ENCODE results near the gene B4GALNT3.

B4GALNT3 gene

GRCh38 chr12:593396-594270, 133.9 kb downstream of the B4GALNT3 start:
- DNase-seq (ENCODE audit: low read depth in 3 of 3) = no peak

- no peak for DNase-seq (ENCODE audit: low read depth in 3 of 3)
Observed at GRCh38 chr12:597926-598568, 138.3 kb downstream of the B4GALNT3 start.

GRCh38 chr12:599756-600155, 140.0 kb downstream of the B4GALNT3 start:
- DNase-seq (ENCODE audit: low read depth in 3 of 3) = no peak

GRCh38 chr12:601976-602699, 142.4 kb downstream of the B4GALNT3 start:
- DNase-seq (ENCODE audit: low read depth in 3 of 3) = no peak

GRCh38 chr12:602700-603068, 142.9 kb downstream of the B4GALNT3 start:
- DNase-seq (ENCODE audit: low read depth in 3 of 3) = no peak

- DNase-seq (ENCODE audit: low read depth in 3 of 3) = no peak
Observed at GRCh38 chr12:604956-605355, 145.2 kb downstream of the B4GALNT3 start.

- DNase-seq (ENCODE audit: low read depth in 3 of 3) = no peak
Observed at GRCh38 chr12:607541-608001, 147.8 kb downstream of the B4GALNT3 start.

- no peak for DNase-seq (ENCODE audit: low read depth in 3 of 3)
Observed at GRCh38 chr12:608413-608812, 148.7 kb downstream of the B4GALNT3 start.

- DNase-seq (ENCODE audit: low read depth in 3 of 3) = no peak
Observed at GRCh38 chr12:608921-609320, 149.2 kb downstream of the B4GALNT3 start.

- DNase-seq (ENCODE audit: low read depth in 3 of 3) = no peak
Observed at GRCh38 chr12:611721-612120, 152.0 kb downstream of the B4GALNT3 start.

- DNase-seq (ENCODE audit: low read depth in 3 of 3) = no peak
Observed at GRCh38 chr12:612293-612692, 152.6 kb downstream of the B4GALNT3 start.

GRCh38 chr12:612886-613285, 153.1 kb downstream of the B4GALNT3 start:
- no peak for DNase-seq (ENCODE audit: low read depth in 3 of 3)
